Stimulated activated CD4-positive, alpha-beta T cell treated with anti-CD3 and anti-CD28 coated beads, Interleukin-15, amount 100 ng/mL, for 1 hour (primary cell): Measurements from ENCODE around the gene SLFN11.
"Not testable (repeated sequence)": the region's sequence is repeated elsewhere in the genome, so short reads cannot be mapped to it uniquely, and the experiment has no call there.

ENCODE experiments used
- DNase-seq, 2 donors: peaks; one replicate each; pipeline ENCODE4 v3.0.0-alpha.2; 2020; ENCODE audit warnings: low read depth in 1 of 2, low spot score in 1 of 2

SLFN11 gene

GRCh38 chr17:35373534-35373983, at the start of gene SLFN11:
TSS of gene SLFN11 (minus strand) at chr17:35373621. CDS start at chr17:35363807, 9,814 bp downstream.
- peak; percentile 47 to 81 for DNase-seq

- not testable (repeated sequence) for DNase-seq
Measured at GRCh38 chr17:35421069-35421468, 47.6 kb upstream of the SLFN11 start.

GRCh38 chr17:35416659-35417058, 43.2 kb upstream of the SLFN11 start:
- DNase-seq: no peak

GRCh38 chr17:35414707-35415106, 41.3 kb upstream of the SLFN11 start:
- DNase-seq: not testable (repeated sequence)

- no peak for DNase-seq
Measured at GRCh38 chr17:35414247-35414646, 40.8 kb upstream of the SLFN11 start.

GRCh38 chr17:35407531-35407930, 34.1 kb upstream of the SLFN11 start:
- no peak for DNase-seq

- DNase-seq: no peak
Measured at GRCh38 chr17:35406568-35406967, 33.1 kb upstream of the SLFN11 start.

- no peak for DNase-seq
Measured at GRCh38 chr17:35404360-35404759, 30.9 kb upstream of the SLFN11 start.

GRCh38 chr17:35393783-35394182, 20.4 kb upstream of the SLFN11 start:
- not testable (repeated sequence) for DNase-seq

GRCh38 chr17:35390663-35391062, 17.2 kb upstream of the SLFN11 start:
- no peak for DNase-seq

GRCh38 chr17:35390156-35390555, 16.7 kb upstream of the SLFN11 start:
- no peak for DNase-seq

- DNase-seq: no peak
Measured at GRCh38 chr17:35387496-35387895, 14.1 kb upstream of the SLFN11 start.

- DNase-seq: no peak
Measured at GRCh38 chr17:35377706-35378105, 4.3 kb upstream of the SLFN11 start.

- DNase-seq: no peak
Measured at GRCh38 chr17:35377068-35377467, 3.6 kb upstream of the SLFN11 start.

- DNase-seq: no peak
Measured at GRCh38 chr17:35376245-35376644, 2.8 kb upstream of the SLFN11 start.

- DNase-seq: no peak
Measured at GRCh38 chr17:35374766-35375344, 1.4 kb upstream of the SLFN11 start.

GRCh38 chr17:35373984-35374765, 754 bp upstream of the SLFN11 start:
- peak in 1 of 2 donors; percentile 19 for DNase-seq

- DNase-seq: no peak
Measured at GRCh38 chr17:35372846-35373533, 431 bp downstream of the SLFN11 start.

GRCh38 chr17:35371934-35372333, 1.5 kb downstream of the SLFN11 start:
- DNase-seq: no peak

GRCh38 chr17:35368081-35368830, 5.2 kb downstream of the SLFN11 start:
- DNase-seq: no peak

- no peak for DNase-seq
Measured at GRCh38 chr17:35361027-35361426, 12.4 kb downstream of the SLFN11 start.
